Measurements from ENCODE around the gene GRIN2A. TPM values are rescaled to one million over a fixed set of nuclear protein-coding genes. Genes with fewer than 3 reads are reported as not detected.

Gene GRIN2A
- total RNA-seq, 1 experiment from 2014 or later, result 0.14 TPM

GRCh38 chr16:10181196-10182162 lies 749 bp downstream of the GRIN2A start:
- no peak for DNase-seq (ENCODE audit: low spot score)

- no peak for DNase-seq (ENCODE audit: low spot score)
These were observed 1.5 kb downstream of the GRIN2A start for GRCh38 chr16:10180771-10181163.

- no peak for DNase-seq (ENCODE audit: low spot score)
These were observed 2.0 kb downstream of the GRIN2A start for GRCh38 chr16:10180042-10180770.

GRCh38 chr16:10178526-10178925 lies 3.7 kb downstream of the GRIN2A start:
- DNase-seq (ENCODE audit: low spot score), result no peak

GRCh38 chr16:10178080-10178479 lies 4.1 kb downstream of the GRIN2A start:
- no peak for DNase-seq (ENCODE audit: low spot score)

- DNase-seq (ENCODE audit: low spot score), result peak; percentile 37
These were observed 9.2 kb downstream of the GRIN2A start for GRCh38 chr16:10172848-10173655.

GRCh38 chr16:10171221-10171620 lies 11.0 kb downstream of the GRIN2A start:
- DNase-seq (ENCODE audit: low spot score), result no peak

GRCh38 chr16:10169904-10170410 lies 12.3 kb downstream of the GRIN2A start:
- no peak for DNase-seq (ENCODE audit: low spot score)

GRCh38 chr16:10169031-10169430 lies 13.2 kb downstream of the GRIN2A start:
- no peak for DNase-seq (ENCODE audit: low spot score)

GRCh38 chr16:10168258-10168657 lies 14.0 kb downstream of the GRIN2A start:
- peak; percentile 29 for DNase-seq (ENCODE audit: low spot score)

- DNase-seq (ENCODE audit: low spot score), result no peak
These were observed 16.6 kb downstream of the GRIN2A start for GRCh38 chr16:10165643-10166042.

GRCh38 chr16:10162981-10163380 lies 19.2 kb downstream of the GRIN2A start:
- DNase-seq (ENCODE audit: low spot score), result no peak

GRCh38 chr16:10156099-10156498 lies 26.1 kb downstream of the GRIN2A start:
- DNase-seq (ENCODE audit: low spot score), result no peak

GRCh38 chr16:10154389-10154788 lies 27.8 kb downstream of the GRIN2A start:
- DNase-seq (ENCODE audit: low spot score), result no peak

- no peak for DNase-seq (ENCODE audit: low spot score)
These were observed 28.2 kb downstream of the GRIN2A start for GRCh38 chr16:10153985-10154384.

- no peak for DNase-seq (ENCODE audit: low spot score)
These were observed 30.5 kb downstream of the GRIN2A start for GRCh38 chr16:10151718-10152117.

- no peak for DNase-seq (ENCODE audit: low spot score)
These were observed 31.3 kb downstream of the GRIN2A start for GRCh38 chr16:10150906-10151305.

- no peak for DNase-seq (ENCODE audit: low spot score)
These were observed 36.6 kb downstream of the GRIN2A start for GRCh38 chr16:10145542-10146035.

- DNase-seq (ENCODE audit: low spot score), result no peak
These were observed 40.6 kb downstream of the GRIN2A start for GRCh38 chr16:10141671-10142070.

GRCh38 chr16:10138881-10139280 lies 43.3 kb downstream of the GRIN2A start:
- DNase-seq (ENCODE audit: low spot score), result no peak

- DNase-seq (ENCODE audit: low spot score), result no peak
These were observed 44.9 kb downstream of the GRIN2A start for GRCh38 chr16:10137341-10137740.

GRCh38 chr16:10136916-10137315 lies 45.3 kb downstream of the GRIN2A start:
- DNase-seq (ENCODE audit: low spot score), result no peak
